MCF 10A (cell line): ENCODE results near the gene GPR176. TPM values are rescaled to one million over a fixed set of nuclear protein-coding genes. Genes with fewer than 3 reads are reported as not detected.

Experiments
- BruUV-seq: library from RNA; stranded (reverse); fragments of 400-500 nt; replicated peaks from 2 replicates; lab custom pipeline; 2021; lab: Mats Ljungman, UMichigan
- CTCF ChIA-PET: fragments of 300-600 bp; sonication (Branson Sonifier 250); formaldehyde crosslinking; extraction: SDS; loops from one replicate; lab custom pipeline; 2021; ENCODE audit warnings: antibody characterized with exemption, inconsistent platforms; lab: Yijun Ruan, JAX
- POLR2A ChIA-PET: fragments of 300-600, 350-650 bp; sonication (Branson Sonifier 250); formaldehyde crosslinking; extraction: SDS; loops from one replicate; lab custom pipeline; 2020; ENCODE audit warnings: antibody characterized with exemption, inconsistent platforms; lab: Yijun Ruan, JAX
- DNase-seq: peaks from one replicate; pipeline ENCODE4 v3.0.0-alpha.2; 2018; ENCODE audit not compliant: unreplicated experiment
- H3K27ac Mint-ChIP-seq: one replicate; pipeline ENCODE4 v1.8.0; 2022; ENCODE audit warnings: mild to moderate bottlenecking, low read depth, mixed read lengths; ENCODE audit not compliant: unreplicated experiment
- H3K27me3 Mint-ChIP-seq: one replicate; pipeline ENCODE4 v1.8.0; 2022; ENCODE audit warnings: mixed read lengths; ENCODE audit not compliant: insufficient read depth, unreplicated experiment
- H3K36me3 Mint-ChIP-seq: one replicate; pipeline ENCODE4 v1.8.0; 2022; ENCODE audit warnings: mild to moderate bottlenecking, moderate library complexity, mixed read lengths; ENCODE audit not compliant: insufficient read depth, unreplicated experiment
- H3K4me1 Mint-ChIP-seq: one replicate; pipeline ENCODE4 v1.8.0; 2022; ENCODE audit warnings: mixed read lengths; ENCODE audit not compliant: insufficient read depth, unreplicated experiment
- H3K4me3 Mint-ChIP-seq: one replicate; pipeline ENCODE4 v1.8.0; 2022; ENCODE audit warnings: mild to moderate bottlenecking, moderate library complexity, mixed read lengths; ENCODE audit not compliant: unreplicated experiment
- H3K9me3 Mint-ChIP-seq: one replicate; pipeline ENCODE4 v1.8.0; 2022; ENCODE audit warnings: mixed read lengths; ENCODE audit not compliant: unreplicated experiment
- intact Hi-C: fragments of 100-400 bp; cut with micrococcal nuclease; formaldehyde crosslinking; loops from 2 replicates; pipeline ENCODE4 v1.14.1; 2022
- total RNA-seq: library from RNA; stranded (reverse); gene quantifications from 2 replicates; pipeline ENCODE4 v1.2.3, GENCODE V29; 2022
- TF ChIP-seq, protein P1 (sequence below): fragments of 200-600 bp; IDR thresholded peaks from one replicate; pipeline ENCODE4 v1.8.0; 2022; ENCODE audit warnings: antibody characterized with exemption, mild to moderate bottlenecking; ENCODE audit not compliant: unreplicated experiment

Gene GPR176
- total RNA-seq, 1 experiment from 2014 or later, result 1.8 TPM

GRCh38 chr15:39857132-39857531 is 62.9 kb downstream of the GPR176 start:
- no peak overlapping the region for H3K4me3 Mint-ChIP-seq
- TF ChIP-seq, protein P1, sequence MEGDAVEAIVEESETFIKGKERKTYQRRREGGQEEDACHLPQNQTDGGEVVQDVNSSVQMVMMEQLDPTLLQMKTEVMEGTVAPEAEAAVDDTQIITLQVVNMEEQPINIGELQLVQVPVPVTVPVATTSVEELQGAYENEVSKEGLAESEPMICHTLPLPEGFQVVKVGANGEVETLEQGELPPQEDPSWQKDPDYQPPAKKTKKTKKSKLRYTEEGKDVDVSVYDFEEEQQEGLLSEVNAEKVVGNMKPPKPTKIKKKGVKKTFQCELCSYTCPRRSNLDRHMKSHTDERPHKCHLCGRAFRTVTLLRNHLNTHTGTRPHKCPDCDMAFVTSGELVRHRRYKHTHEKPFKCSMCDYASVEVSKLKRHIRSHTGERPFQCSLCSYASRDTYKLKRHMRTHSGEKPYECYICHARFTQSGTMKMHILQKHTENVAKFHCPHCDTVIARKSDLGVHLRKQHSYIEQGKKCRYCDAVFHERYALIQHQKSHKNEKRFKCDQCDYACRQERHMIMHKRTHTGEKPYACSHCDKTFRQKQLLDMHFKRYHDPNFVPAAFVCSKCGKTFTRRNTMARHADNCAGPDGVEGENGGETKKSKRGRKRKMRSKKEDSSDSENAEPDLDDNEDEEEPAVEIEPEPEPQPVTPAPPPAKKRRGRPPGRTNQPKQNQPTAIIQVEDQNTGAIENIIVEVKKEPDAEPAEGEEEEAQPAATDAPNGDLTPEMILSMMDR, result no peak
- POLR2A ChIA-PET, result no interaction called here
- BruUV-seq, result no TSS peak
- peaks cover 5% of the 10 kb centered on the region for H3K36me3 Mint-ChIP-seq
- no peak for DNase-seq
- no peaks in the 10 kb centered on the region for H3K27me3 Mint-ChIP-seq
- CTCF ChIA-PET, result interaction anchor here (0.6 kb wide), 1 partner anchor 748 kb away, joined by 3 read pairs; no protein-coding TSS in a partner anchor
- no peak overlapping the region for H3K27ac Mint-ChIP-seq
- H3K9me3 Mint-ChIP-seq, result no peaks in the 10 kb centered on the region
- intact Hi-C loops, result no loop called here
- peaks cover 3% of the 10 kb centered on the region for H3K4me1 Mint-ChIP-seq

GRCh38 chr15:39856357-39856756 is 63.7 kb downstream of the GPR176 start:
- no peak for DNase-seq
- no TSS peak for BruUV-seq
- Mint-ChIP-seq H3K4me1 (peaks cover 5% of the 10 kb centered on the region), H3K4me3 (no peak overlapping the region), H3K27me3 (no peaks in the 10 kb centered on the region), H3K9me3 (no peaks in the 10 kb centered on the region), H3K27ac (no peak overlapping the region), H3K36me3 (peaks cover 5% of the 10 kb centered on the region)
- ChIA-PET CTCF (no interaction called here), POLR2A (interaction anchor here (0.6 kb wide), 1 partner anchor 771 kb away, joined by 5 read pairs; no protein-coding TSS in a partner anchor)
- TF ChIP-seq, protein P1, result no peak
- intact Hi-C loops, result no loop called here

GRCh38 chr15:39855400-39855799 is 64.7 kb downstream of the GPR176 start:
- ChIA-PET POLR2A (interaction anchor here (0.6 kb wide), 2 partner anchors 18 to 105 kb away, joined by 3 read pairs; no protein-coding TSS in a partner anchor), CTCF (interaction anchor here (0.5 to 0.6 kb wide), 2 partner anchors 32 to 73 kb away, joined by 3 read pairs; partner anchors contain the start of gene FSIP1)
- Mint-ChIP-seq H3K27me3 (no peaks in the 10 kb centered on the region), H3K36me3 (peaks cover 5% of the 10 kb centered on the region), H3K27ac (no peak overlapping the region), H3K9me3 (no peaks in the 10 kb centered on the region), H3K4me1 (peaks cover 5% of the 10 kb centered on the region), H3K4me3 (no peak overlapping the region)
- TF ChIP-seq, protein P1, result no peak
- intact Hi-C loops, result no loop called here
- DNase-seq, result no peak
- no TSS peak for BruUV-seq

DNA sequence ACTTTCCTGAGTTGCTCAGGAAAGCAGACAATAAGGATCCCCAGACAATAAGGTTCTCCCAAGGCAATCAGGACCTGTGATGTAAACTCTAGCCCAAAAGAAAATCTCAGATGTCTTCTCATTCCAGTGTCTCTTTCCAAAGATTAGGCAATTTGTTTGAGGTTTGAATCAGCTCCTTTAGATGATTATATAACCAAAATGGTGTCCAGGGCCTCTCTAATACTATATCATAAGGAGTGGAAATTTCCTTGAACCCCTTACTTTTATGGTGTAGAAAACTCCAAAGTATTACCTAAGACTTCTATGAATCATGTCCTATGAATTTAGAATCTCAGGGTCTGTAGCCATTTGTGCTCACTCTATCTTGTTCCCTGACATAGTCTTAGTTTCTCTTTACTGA is 65.9 kb downstream of the GPR176 start:
- POLR2A ChIA-PET, result interaction anchor here (0.8 kb wide), 1 partner anchor 117 kb away, joined by 3 read pairs; no protein-coding TSS in a partner anchor
- peaks cover 5% of the 10 kb centered on the region for H3K36me3 Mint-ChIP-seq
- no peak overlapping the region for H3K4me3 Mint-ChIP-seq
- H3K4me1 Mint-ChIP-seq, result peaks cover 5% of the 10 kb centered on the region
- H3K9me3 Mint-ChIP-seq, result no peaks in the 10 kb centered on the region
- peak; percentile 21 for DNase-seq
- no peak overlapping the region for H3K27ac Mint-ChIP-seq
- TF ChIP-seq, protein P1, result no peak
- H3K27me3 Mint-ChIP-seq, result no peaks in the 10 kb centered on the region
- CTCF ChIA-PET, result no interaction called here
- no TSS peak for BruUV-seq
- intact Hi-C loops, result no loop called here
